Endothelial cell of umbilical vein (primary cell): ENCODE data around the gene PLPP2.

Experiments
- POLR2A ChIP-seq: IDR thresholded peaks from 2 replicates; pipeline ENCODE4 v1.6.1; 2012; ENCODE audit warnings: low read depth, mild to moderate bottlenecking, control low read depth, low read length
- TF ChIP-seq, protein P1 (sequence below), 2 donors: IDR thresholded peaks; 1 replicate in 1 of 2; 2 replicates in 1 of 2; pipeline ENCODE4 v1.5.1; 2011; ENCODE audit warnings: low read length in 2 of 2, mild to moderate bottlenecking in 2 of 2, moderate library complexity in 2 of 2, control low read depth in 1 of 2, inconsistent platforms in 1 of 2, low read depth in 1 of 2; ENCODE audit not compliant: insufficient read depth in 1 of 2; ENCODE audit errors: extremely low read depth in 1 of 2

- TF ChIP-seq, protein P1, sequence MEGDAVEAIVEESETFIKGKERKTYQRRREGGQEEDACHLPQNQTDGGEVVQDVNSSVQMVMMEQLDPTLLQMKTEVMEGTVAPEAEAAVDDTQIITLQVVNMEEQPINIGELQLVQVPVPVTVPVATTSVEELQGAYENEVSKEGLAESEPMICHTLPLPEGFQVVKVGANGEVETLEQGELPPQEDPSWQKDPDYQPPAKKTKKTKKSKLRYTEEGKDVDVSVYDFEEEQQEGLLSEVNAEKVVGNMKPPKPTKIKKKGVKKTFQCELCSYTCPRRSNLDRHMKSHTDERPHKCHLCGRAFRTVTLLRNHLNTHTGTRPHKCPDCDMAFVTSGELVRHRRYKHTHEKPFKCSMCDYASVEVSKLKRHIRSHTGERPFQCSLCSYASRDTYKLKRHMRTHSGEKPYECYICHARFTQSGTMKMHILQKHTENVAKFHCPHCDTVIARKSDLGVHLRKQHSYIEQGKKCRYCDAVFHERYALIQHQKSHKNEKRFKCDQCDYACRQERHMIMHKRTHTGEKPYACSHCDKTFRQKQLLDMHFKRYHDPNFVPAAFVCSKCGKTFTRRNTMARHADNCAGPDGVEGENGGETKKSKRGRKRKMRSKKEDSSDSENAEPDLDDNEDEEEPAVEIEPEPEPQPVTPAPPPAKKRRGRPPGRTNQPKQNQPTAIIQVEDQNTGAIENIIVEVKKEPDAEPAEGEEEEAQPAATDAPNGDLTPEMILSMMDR (IDR thresholded peaks at IDR 0.05; ENCODE audit: extremely low read depth in 1 of 2, insufficient read depth in 1 of 2, low read depth in 1 of 2, low read length in 2 of 2): no peak
- TF ChIP-seq POLR2A: no peak
These were observed 1.2 kb upstream of the PLPP2 start for GRCh38 chr19:292281-292884.
